ENCODE measurements around the gene TSBP1. TPM values are rescaled to one million over a fixed set of nuclear protein-coding genes. Genes with fewer than 3 reads are reported as not detected.
"Not testable (repeated sequence)": the region's sequence is repeated elsewhere in the genome, so short reads cannot be mapped to it uniquely, and the experiment has no call there.

The TSBP1 gene
- total RNA-seq, 1 donor from 2014 or later = not detected

DNA sequence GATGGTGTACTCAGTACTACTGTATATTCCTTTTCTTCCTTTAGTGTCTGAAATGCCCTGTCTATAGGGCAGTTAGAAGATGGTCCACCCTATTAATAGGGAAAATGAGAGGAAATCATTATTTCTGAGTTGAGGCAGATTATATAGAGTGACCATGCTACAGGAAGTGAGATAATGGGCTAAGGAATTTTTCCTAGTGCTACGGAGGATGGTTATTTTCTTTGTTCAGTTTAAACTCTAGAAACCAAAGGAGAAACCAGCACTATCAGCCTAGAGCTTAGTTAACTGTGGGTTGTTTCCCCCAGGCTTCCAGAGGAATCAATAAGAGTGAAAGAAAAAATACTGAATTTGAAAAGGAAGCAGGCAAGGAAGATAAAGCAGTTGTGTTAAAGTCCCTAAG, 474 bp downstream of the TSBP1 start:
- no peak for ATAC-seq

GRCh38 chr6:32370505-32370904, 1.2 kb downstream of the TSBP1 start:
- ATAC-seq = no peak

DNA sequence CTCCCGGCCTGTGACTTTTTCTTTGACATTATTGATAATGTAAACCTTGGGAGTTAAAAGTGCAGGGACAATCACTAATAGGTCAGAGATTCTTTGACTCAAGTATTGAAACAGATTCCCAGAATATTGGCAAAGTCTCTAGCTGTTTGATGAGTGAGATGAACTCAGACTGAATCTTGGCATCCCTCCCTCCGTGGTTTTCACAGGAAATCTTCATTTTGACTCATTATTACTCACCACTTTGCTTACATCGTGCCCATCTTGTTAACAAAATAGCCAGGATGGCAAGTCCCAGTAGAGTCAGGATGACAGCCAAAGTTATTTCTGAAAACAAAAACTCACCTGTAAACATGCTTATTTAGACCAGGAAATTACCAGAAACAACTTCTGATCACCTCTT, 2.0 kb downstream of the TSBP1 start:
- ATAC-seq = no peak

DNA sequence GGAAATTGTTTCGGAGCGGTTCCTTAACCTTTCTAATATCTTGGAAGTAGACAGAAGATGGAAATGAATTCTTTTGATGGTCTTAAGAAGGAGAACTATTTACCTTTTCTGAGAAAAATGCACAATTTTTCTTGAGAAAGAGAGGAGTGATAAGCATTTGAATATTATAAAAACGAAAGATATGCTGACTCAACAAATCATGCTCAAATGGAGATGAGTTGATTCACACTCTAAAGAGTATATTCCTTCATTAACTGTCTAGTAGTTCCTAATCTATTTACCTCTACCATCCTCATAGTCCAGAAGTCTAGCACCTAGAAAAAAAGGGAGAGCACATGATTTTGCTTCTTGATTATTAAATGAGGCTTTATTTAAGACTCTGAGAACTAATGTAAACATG, 4.1 kb downstream of the TSBP1 start:
- ATAC-seq = no peak

- not testable (repeated sequence) for ATAC-seq
Observed at GRCh38 chr6:32359225-32359624, 12.5 kb downstream of the TSBP1 start.

GRCh38 chr6:32358548-32358947, 13.2 kb downstream of the TSBP1 start:
- ATAC-seq = not testable (repeated sequence)

DNA sequence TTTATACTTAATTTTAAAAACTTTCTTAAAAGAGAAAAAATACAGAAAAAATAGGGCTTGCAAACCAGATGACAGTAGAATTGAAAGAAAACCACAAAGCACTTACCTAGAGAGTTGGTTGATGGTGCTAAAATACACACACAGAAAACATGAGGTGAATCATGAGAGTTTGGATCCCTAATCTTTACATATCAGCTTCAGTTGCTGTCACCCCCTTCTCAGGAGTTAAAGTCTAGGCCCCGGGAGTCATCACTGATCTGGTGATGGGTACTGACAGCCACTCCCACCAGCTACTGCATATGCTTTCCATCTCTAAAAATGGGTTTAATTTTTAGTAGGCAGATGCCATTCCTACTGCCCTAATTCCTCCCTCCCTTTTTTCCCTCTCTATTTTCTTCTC, 16.7 kb downstream of the TSBP1 start:
- no peak for ATAC-seq

- ATAC-seq = no peak
Observed at GRCh38 chr6:32353348-32353747, 18.4 kb downstream of the TSBP1 start.

- ATAC-seq = no peak
Observed at GRCh38 chr6:32340242-32340641, 31.5 kb downstream of the TSBP1 start.

- ATAC-seq = no peak
Observed at GRCh38 chr6:32337186-32337805, 34.4 kb downstream of the TSBP1 start.

DNA sequence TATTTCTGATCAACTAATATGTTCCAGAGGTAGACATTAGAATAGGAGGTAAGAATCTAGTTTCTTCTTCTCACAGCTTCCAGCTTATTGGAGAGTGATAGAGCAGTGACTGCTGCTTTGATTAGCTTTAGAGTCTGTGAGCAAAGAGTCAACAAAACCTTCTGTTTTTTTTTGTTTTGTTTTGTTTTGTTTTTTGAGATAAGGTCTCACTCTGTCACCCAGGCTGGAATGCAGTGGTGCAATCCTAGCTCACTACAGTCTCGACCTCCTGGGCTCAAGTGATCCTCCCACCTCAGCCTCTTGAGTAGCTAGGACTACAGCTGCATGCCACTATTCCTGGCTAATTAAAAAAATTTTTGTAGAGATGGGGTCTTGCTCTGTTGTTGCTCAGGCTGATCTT, 39.3 kb downstream of the TSBP1 start:
- no peak for ATAC-seq

GRCh38 chr6:32329141-32329540, 42.6 kb downstream of the TSBP1 start:
- ATAC-seq = no peak

DNA sequence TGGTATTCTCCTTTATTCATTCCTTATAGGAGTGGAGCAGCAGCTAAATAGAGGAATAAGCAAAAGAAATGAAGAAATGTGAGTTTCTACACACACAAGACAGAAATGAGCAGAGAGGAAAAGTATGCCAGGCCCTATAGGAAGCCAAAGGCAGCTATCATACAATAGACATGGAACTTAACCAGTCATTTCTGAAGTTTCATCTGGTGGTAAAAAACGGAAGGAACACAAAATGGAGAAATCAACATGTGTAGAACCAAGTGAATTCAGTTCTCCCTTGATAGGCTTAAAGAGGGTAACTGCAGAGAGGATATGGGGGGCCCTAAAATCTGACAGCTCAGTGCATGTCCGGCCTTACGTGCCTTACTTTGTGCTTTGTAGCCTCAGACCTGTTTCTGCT, 44.6 kb downstream of the TSBP1 start:
- no peak for ATAC-seq

DNA sequence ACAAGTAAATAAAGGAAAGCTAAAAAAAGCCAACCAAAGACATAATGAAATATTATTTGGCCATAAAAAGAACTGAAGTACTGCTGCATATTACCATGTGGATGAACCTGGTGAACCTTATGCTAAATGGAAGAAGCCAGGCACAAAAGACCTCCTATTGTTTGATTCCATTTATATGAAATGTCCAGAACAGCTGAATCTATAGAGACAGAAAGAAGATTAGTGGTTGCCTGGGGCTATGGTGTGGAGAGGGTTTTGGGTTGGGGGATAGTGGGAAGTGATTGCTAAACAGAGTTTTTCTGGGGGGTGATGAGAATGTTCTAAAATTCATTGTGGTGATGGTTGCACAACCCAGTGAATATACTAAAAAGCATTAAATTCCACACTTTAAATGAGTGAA, 53.2 kb downstream of the TSBP1 start:
- no peak for ATAC-seq

DNA sequence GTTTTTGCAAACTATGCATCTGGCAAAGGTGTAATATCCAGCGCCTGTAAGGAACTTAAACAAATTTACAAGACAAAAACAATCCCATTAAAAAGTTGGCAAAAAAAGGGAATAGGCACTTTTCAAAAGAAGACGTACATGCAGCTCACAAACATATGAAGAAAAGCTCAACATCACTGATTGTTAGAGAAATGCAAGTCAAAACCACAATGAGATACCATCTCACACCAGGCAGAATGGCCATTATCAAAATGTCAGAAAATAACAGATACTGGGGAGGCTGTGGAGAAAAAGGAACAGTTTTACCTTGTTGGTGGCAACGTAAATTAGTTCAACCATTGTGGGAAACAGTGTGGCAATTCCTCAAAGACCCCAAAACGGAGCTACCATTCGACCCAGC, 54.2 kb downstream of the TSBP1 start:
- no peak for ATAC-seq

DNA sequence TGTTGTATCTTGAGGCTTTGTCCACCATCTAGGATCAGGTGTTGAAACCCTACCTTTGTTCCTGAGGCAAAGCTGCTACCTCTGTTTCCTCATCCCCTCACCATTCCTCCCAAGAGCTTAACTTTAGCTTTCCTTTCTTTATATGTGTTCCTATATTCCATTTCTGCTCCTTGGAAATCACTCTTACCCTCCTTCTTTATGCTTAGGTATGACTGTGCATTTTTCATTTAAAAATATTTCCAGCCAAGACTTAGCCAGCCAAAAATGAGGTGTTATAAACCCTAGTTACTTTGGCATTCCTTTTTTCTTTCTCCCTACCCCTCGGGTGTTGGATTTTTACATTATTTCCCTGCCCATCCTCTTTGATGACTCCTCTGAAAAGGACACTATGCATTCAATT, 57.7 kb downstream of the TSBP1 start:
- ATAC-seq = no peak

GRCh38 chr6:32298632-32299336, 72.9 kb downstream of the TSBP1 start:
- no peak for ATAC-seq

DNA sequence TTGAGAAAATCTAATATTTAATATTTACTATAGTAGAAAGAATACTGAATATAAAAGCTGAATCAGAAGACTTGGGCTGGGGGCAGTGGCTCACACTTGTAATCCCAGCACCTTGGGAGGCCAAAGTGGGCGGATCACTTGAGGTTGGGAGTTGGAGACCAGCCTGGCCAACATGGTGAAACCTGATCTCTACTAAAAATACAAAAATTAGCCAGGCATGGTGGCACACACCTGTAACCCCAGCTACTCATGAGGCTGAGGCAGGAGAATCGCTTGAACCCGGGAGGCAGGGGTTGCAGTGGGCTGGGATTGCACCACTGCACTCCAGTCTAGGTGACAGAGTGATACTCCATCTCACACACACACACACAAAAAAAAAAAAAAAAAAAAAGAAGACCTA, 76.7 kb downstream of the TSBP1 start:
- ATAC-seq = not testable (repeated sequence)

GRCh38 chr6:32294566-32294965, 77.1 kb downstream of the TSBP1 start:
- no peak for ATAC-seq

- ATAC-seq = no peak
Observed at GRCh38 chr6:32293695-32294094, 78.0 kb downstream of the TSBP1 start.

DNA sequence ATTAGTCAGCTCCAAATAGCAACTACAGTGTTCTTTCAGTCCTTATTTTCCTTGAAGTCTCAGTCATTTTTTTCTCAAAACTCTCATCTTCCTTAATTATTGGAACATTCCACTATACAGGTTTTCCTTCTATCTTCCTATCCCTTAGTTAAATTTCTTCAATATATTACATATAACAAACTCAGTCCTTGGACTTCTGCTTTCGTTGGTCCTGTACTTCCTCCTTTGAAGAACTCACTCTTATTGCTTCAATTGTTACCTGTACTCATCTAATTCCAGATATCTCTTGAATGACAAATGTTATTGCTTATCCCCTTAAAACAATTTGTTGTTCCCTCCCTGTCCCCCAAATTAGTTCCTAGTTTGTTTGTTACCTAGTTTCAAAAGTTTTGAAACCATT, 80.2 kb downstream of the TSBP1 start:
- no peak for ATAC-seq

GRCh38 chr6:32290886-32291450, 80.7 kb downstream of the TSBP1 start:
- no peak for ATAC-seq

DNA sequence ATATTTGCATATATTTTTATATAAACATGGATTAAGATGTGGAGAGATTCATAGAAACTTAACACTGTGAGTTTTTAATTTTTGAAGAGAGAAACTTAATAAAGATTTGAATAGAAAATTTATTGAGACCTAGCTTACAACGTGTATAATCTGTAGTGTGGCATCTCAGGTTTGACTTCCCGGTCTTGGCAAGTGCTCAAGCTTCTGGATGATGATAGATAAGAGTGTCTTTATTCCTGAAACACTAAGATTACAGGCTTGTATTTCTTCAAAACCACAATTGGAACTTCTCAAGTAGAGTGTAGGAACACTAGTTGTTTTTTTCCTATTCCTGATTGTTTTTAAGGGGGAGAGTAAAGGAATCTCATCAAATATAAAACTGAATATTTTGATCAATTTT, 83.3 kb downstream of the TSBP1 start:
- no peak for ATAC-seq
